Measurements from ENCODE around the gene MPPE1. TPM values are rescaled to one million over a fixed set of nuclear protein-coding genes. Genes with fewer than 3 reads are reported as not detected.

The MPPE1 gene
- total and polyA plus RNA-seq, 10 of the 15 experiments (the other 5 are each of a cell fraction or from before 2014, with no cell fraction given), result 13.8 to 34.5 (median 27.6) TPM

- no peak for TF ChIP-seq NR2F1 (conservative IDR thresholded peaks at IDR 0.05)
- no peak for TF ChIP-seq JUNB (IDR thresholded peaks at IDR 0.05)
- TF ChIP-seq USF1 (IDR thresholded peaks at IDR 0.05; ENCODE audit: borderline replicate concordance, extremely low read length, insufficient read depth, low read depth, low read length), result no peak
- TF ChIP-seq SMC3 (IDR thresholded peaks at IDR 0.05; ENCODE audit: borderline replicate concordance, low read length), result no peak
- TF ChIP-seq BRCA1 (IDR thresholded peaks at IDR 0.05; ENCODE audit: low read depth, low read length), result no peak
These were observed 73.3 kb downstream of the MPPE1 start (continued) for GRCh38 chr18:11834772-11835171.

Other genes starting within 250 kb of the MPPE1 start
- not detected in 2 replicates for gene GNAL, start 219.1 kb downstream of the MPPE1 start, total RNA-seq (2014; rRNA removed)
- not detected in 2 replicates for gene GNAL, start 219.1 kb downstream of the MPPE1 start, total RNA-seq (2014; rRNA removed; fragmentation: Illumina TruSeq; extraction: Trizol)
- not detected in 2 replicates for gene GNAL, start 219.1 kb downstream of the MPPE1 start, total RNA-seq (2021)
- 0.05 TPM in 1 of 2 replicates, not detected in the other for gene GNAL, start 219.1 kb downstream of the MPPE1 start, polyA plus RNA-seq (2011; rRNA removed)
- not detected in 2 replicates for gene GNAL, start 219.1 kb downstream of the MPPE1 start, polyA plus RNA-seq (2014; fragmentation: Illumina TruSeq; extraction: Trizol)
- gene GNAL, start 219.1 kb downstream of the MPPE1 start, polyA plus RNA-seq (2014; fragmentation: Nextera tagmentation; extraction: Ambion mirVana), result under 1 TPM; 0.02 to 0.05 TPM
- 0.04 TPM in 1 of 2 replicates, not detected in the other for gene GNAL, start 219.1 kb downstream of the MPPE1 start, polyA plus RNA-seq (2014; rRNA removed)
- gene GNAL, start 219.1 kb downstream of the MPPE1 start, polyA plus RNA-seq (2016; fragmentation: Nextera tagmentation; extraction: Ambion mirVana), result under 1 TPM; 0.24 to 0.39 TPM
- gene CHMP1B, start 56.9 kb downstream of the MPPE1 start, total RNA-seq (2014; rRNA removed), result 17.8 and 21.1 TPM in 2 replicates
- 19.0 and 19.9 TPM in 2 replicates for gene CHMP1B, start 56.9 kb downstream of the MPPE1 start, total RNA-seq (2014; rRNA removed; fragmentation: Illumina TruSeq; extraction: Trizol)
- gene CHMP1B, start 56.9 kb downstream of the MPPE1 start, total RNA-seq (2021), result 14.4 and 15.1 TPM in 2 replicates
- gene CHMP1B, start 56.9 kb downstream of the MPPE1 start, polyA plus RNA-seq (2011; rRNA removed), result 20.4 and 25.7 TPM in 2 replicates
- gene CHMP1B, start 56.9 kb downstream of the MPPE1 start, polyA plus RNA-seq (2014; fragmentation: Illumina TruSeq; extraction: Trizol), result 15.4 and 18.1 TPM in 2 replicates
- gene CHMP1B, start 56.9 kb downstream of the MPPE1 start, polyA plus RNA-seq (2014; fragmentation: Nextera tagmentation; extraction: Ambion mirVana), result 10 to 100 TPM in 1 of 2 experiments, 1 to 10 TPM in 1; 8.5 to 12.1 TPM
- 17.4 and 20.1 TPM in 2 replicates for gene CHMP1B, start 56.9 kb downstream of the MPPE1 start, polyA plus RNA-seq (2014; rRNA removed)
- 10 to 100 TPM; 22.0 to 24.0 TPM for gene CHMP1B, start 56.9 kb downstream of the MPPE1 start, polyA plus RNA-seq (2016; fragmentation: Nextera tagmentation; extraction: Ambion mirVana)
- gene IMPA2, start 73.2 kb upstream of the MPPE1 start, total RNA-seq (2014; rRNA removed), result 15.3 and 21.0 TPM in 2 replicates
- 10.7 and 12.3 TPM in 2 replicates for gene IMPA2, start 73.2 kb upstream of the MPPE1 start, total RNA-seq (2014; rRNA removed; fragmentation: Illumina TruSeq; extraction: Trizol)
- 15.1 and 16.3 TPM in 2 replicates for gene IMPA2, start 73.2 kb upstream of the MPPE1 start, total RNA-seq (2021)
- 0.24 and 0.33 TPM in 2 replicates for gene IMPA2, start 73.2 kb upstream of the MPPE1 start, polyA plus RNA-seq (2011; rRNA removed)
- 4.7 and 10.2 TPM in 2 replicates for gene IMPA2, start 73.2 kb upstream of the MPPE1 start, polyA plus RNA-seq (2014; fragmentation: Illumina TruSeq; extraction: Trizol)
- gene IMPA2, start 73.2 kb upstream of the MPPE1 start, polyA plus RNA-seq (2014; fragmentation: Nextera tagmentation; extraction: Ambion mirVana), result 1 to 10 TPM; 1.3 to 2.3 TPM
- gene IMPA2, start 73.2 kb upstream of the MPPE1 start, polyA plus RNA-seq (2014; rRNA removed), result 11.6 and 12.5 TPM in 2 replicates
- gene IMPA2, start 73.2 kb upstream of the MPPE1 start, polyA plus RNA-seq (2016; fragmentation: Nextera tagmentation; extraction: Ambion mirVana), result 10 to 100 TPM; 12.1 to 13.6 TPM
- not detected in 2 replicates for gene ANKRD62, start 185.5 kb upstream of the MPPE1 start, total RNA-seq (2014; rRNA removed)
- gene ANKRD62, start 185.5 kb upstream of the MPPE1 start, total RNA-seq (2014; rRNA removed; fragmentation: Illumina TruSeq; extraction: Trizol), result not detected in 2 replicates
- not detected in 2 replicates for gene ANKRD62, start 185.5 kb upstream of the MPPE1 start, total RNA-seq (2021)
- gene ANKRD62, start 185.5 kb upstream of the MPPE1 start, polyA plus RNA-seq (2011; rRNA removed), result not detected in 2 replicates
- 0.14 TPM in 1 of 2 replicates, not detected in the other for gene ANKRD62, start 185.5 kb upstream of the MPPE1 start, polyA plus RNA-seq (2014; fragmentation: Illumina TruSeq; extraction: Trizol)
- gene ANKRD62, start 185.5 kb upstream of the MPPE1 start, polyA plus RNA-seq (2014; fragmentation: Nextera tagmentation; extraction: Ambion mirVana), result not detected
- gene ANKRD62, start 185.5 kb upstream of the MPPE1 start, polyA plus RNA-seq (2014; rRNA removed), result not detected in 2 replicates
- gene ANKRD62, start 185.5 kb upstream of the MPPE1 start, polyA plus RNA-seq (2016; fragmentation: Nextera tagmentation; extraction: Ambion mirVana), result not detected

Data from GM12878 (cell line).